A673 (cell line): Measurements from ENCODE around the gene MDN1. TPM values are rescaled to one million over a fixed set of nuclear protein-coding genes. Genes with fewer than 3 reads are reported as not detected.

Source experiments
- BruUV-seq: library from RNA; stranded (reverse); fragments of 400-500 nt; replicated peaks from 2 replicates; lab custom pipeline; 2021; lab: Mats Ljungman, UMichigan
- CTCF ChIA-PET: fragments of 300-600 bp; sonication (Branson Sonifier 250); formaldehyde crosslinking; loops from one replicate; lab custom pipeline; 2022; ENCODE audit warnings: antibody characterized with exemption; lab: Charles Lee
- POLR2A ChIA-PET: fragments of 300-600 bp; sonication (Branson Sonifier 250); formaldehyde crosslinking; loops from one replicate; lab custom pipeline; 2022; ENCODE audit warnings: antibody characterized with exemption; ENCODE audit not compliant: low non-redundant PET; lab: Charles Lee
- DNase-seq: peaks from one replicate; pipeline ENCODE4 v3.0.0-alpha.2; 2015; ENCODE audit warnings: low spot score
- H3K27ac ChIP-seq: fragments of 200-600 bp; sonication (generic); 2 replicates; pipeline ENCODE4 v1.5.1; 2016; ENCODE audit warnings: mixed run types, low read depth, mild to moderate bottlenecking, mixed read lengths, antibody characterized with exemption, low read length; ENCODE audit not compliant: poor library complexity, severe bottlenecking
- H3K27me3 ChIP-seq: fragments of 200-600 bp; sonication (generic); replicated peaks from 2 replicates; pipeline ENCODE4 v1.6.1; 2017; ENCODE audit warnings: mixed run types, low read depth, mild to moderate bottlenecking, mixed read lengths, antibody characterized with exemption, low read length; ENCODE audit not compliant: insufficient read depth, poor library complexity
- H3K36me3 ChIP-seq: fragments of 200-600 bp; sonication (generic); 2 replicates; pipeline ENCODE4 v1.6.1; 2016; ENCODE audit warnings: mixed run types, mild to moderate bottlenecking, mixed read lengths, antibody characterized with exemption, low read length; ENCODE audit not compliant: insufficient read depth, poor library complexity, severe bottlenecking
- H3K4me1 ChIP-seq: fragments of 200-600 bp; sonication (generic); 2 replicates; pipeline ENCODE4 v1.6.1; 2017; ENCODE audit warnings: mixed run types, mild to moderate bottlenecking, mixed read lengths, antibody characterized with exemption, low read length; ENCODE audit not compliant: insufficient read depth, poor library complexity, severe bottlenecking
- H3K4me3 ChIP-seq: fragments of 200-600 bp; sonication (generic); 2 replicates; pipeline ENCODE4 v1.5.1; 2016; ENCODE audit warnings: low read depth, mixed run types, mild to moderate bottlenecking, mixed read lengths, low read length; ENCODE audit not compliant: poor library complexity, severe bottlenecking
- H3K9me3 ChIP-seq: fragments of 200-600 bp; sonication (generic); 2 replicates; pipeline ENCODE4 v1.6.1; 2016; ENCODE audit warnings: mixed run types, low read depth, mild to moderate bottlenecking, mixed read lengths, antibody characterized with exemption, low read length; ENCODE audit not compliant: poor library complexity, severe bottlenecking
- CTCF ChIP-seq: fragments of 300-800, 200-600 bp; sonication (generic); conservative IDR thresholded peaks from 2 replicates; pipeline ENCODE4 v1.5.1; 2017; ENCODE audit warnings: low read depth, mild to moderate bottlenecking, antibody characterized with exemption, low read length, moderate library complexity, mixed read lengths
- EZH2 ChIP-seq: fragments of 200-600 bp; sonication (generic); IDR thresholded peaks from 2 replicates; pipeline ENCODE4 v1.6.1; 2017; ENCODE audit warnings: borderline replicate concordance, low read depth, mild to moderate bottlenecking, mixed read lengths, antibody characterized with exemption, low read length; ENCODE audit not compliant: poor library complexity, severe bottlenecking
- intact Hi-C: fragments of 100-400 bp; cut with micrococcal nuclease; formaldehyde crosslinking; loops from one replicate; pipeline ENCODE4 v1.10.0; 2022; ENCODE audit not compliant: unreplicated experiment
- total RNA-seq: library from RNA; stranded (reverse); gene quantifications from 2 replicates; pipeline ENCODE4 v1.2.3, GENCODE V29; 2021

The MDN1 gene
- total RNA-seq, 1 experiment from 2014 or later: 64.4 TPM

- intact Hi-C loops: no loop called here
- no peak for DNase-seq
- CTCF ChIA-PET: no interaction called here
- no peak overlapping the region for H3K27ac ChIP-seq
- H3K36me3 ChIP-seq: peaks cover 34% of the 10 kb centered on the region
- no peaks in the 10 kb centered on the region for H3K27me3 ChIP-seq
- POLR2A ChIA-PET: no interaction called here
- H3K4me3 ChIP-seq: no peak overlapping the region
- no peaks in the 10 kb centered on the region for H3K9me3 ChIP-seq
- TF ChIP-seq CTCF: no peak
- TF ChIP-seq EZH2: no peak
- H3K4me1 ChIP-seq: no peaks in the 10 kb centered on the region
- no TSS peak for BruUV-seq
Measured at GRCh38 chr6:89790403-89790802, 29.2 kb downstream of the MDN1 start.

GRCh38 chr6:89789980-89790379, 29.6 kb downstream of the MDN1 start:
- no TSS peak for BruUV-seq
- Histone ChIP-seq H3K4me3 (no peak overlapping the region), H3K27me3 (no peaks in the 10 kb centered on the region), H3K4me1 (no peaks in the 10 kb centered on the region), H3K36me3 (peaks cover 36% of the 10 kb centered on the region), H3K27ac (no peak overlapping the region), H3K9me3 (no peaks in the 10 kb centered on the region)
- ChIA-PET CTCF (no interaction called here), POLR2A (no interaction called here)
- no peak for TF ChIP-seq CTCF
- TF ChIP-seq EZH2: no peak
- intact Hi-C loops: no loop called here
- DNase-seq: no peak

GRCh38 chr6:89787660-89788328, 31.8 kb downstream of the MDN1 start:
- DNase-seq: no peak
- intact Hi-C loops: no loop called here
- peaks cover 4% of the 10 kb centered on the region for H3K9me3 ChIP-seq

More at GRCh38 chr6:89787660-89788328, 31.8 kb downstream of the MDN1 start:
- BruUV-seq: no TSS peak
- Histone ChIP-seq H3K27ac (no peak overlapping the region), H3K4me1 (no peaks in the 10 kb centered on the region), H3K4me3 (no peak overlapping the region), H3K36me3 (peaks cover 53% of the 10 kb centered on the region), H3K27me3 (no peaks in the 10 kb centered on the region)
- TF ChIP-seq EZH2: no peak
- TF ChIP-seq CTCF: no peak
- CTCF ChIA-PET: no interaction called here
- POLR2A ChIA-PET: no interaction called here
